GM12878 (cell line): Measurements from ENCODE around the gene LRP1B. TPM values are rescaled to one million over a fixed set of nuclear protein-coding genes. Genes with fewer than 3 reads are reported as not detected.

Experiments used
- ATAC-seq: fragments of 200-7000 bp; cut with Tn5 transposase; 3 replicates; pipeline ENCODE4 v1.9.1; 2020; ENCODE audit warnings: mild to moderate bottlenecking, moderate library complexity
- BruUV-seq: library from RNA; stranded (reverse); fragments of 400-500 nt; replicated peaks from 2 replicates; lab custom pipeline; 2021; lab: Mats Ljungman, UMichigan
- CTCF ChIA-PET: fragments of 300-600 bp; sonication (Branson Sonifier 250); formaldehyde crosslinking; extraction: SDS; loops from one replicate; lab custom pipeline; 2021; ENCODE audit warnings: inconsistent platforms; lab: Yijun Ruan, JAX
- POLR2A ChIA-PET: fragments of 350-600 bp; formaldehyde crosslinking; extraction: SDS; loops from one replicate; lab custom pipeline; 2021; ENCODE audit warnings: inconsistent platforms; lab: Charles Lee
- RAD21 ChIA-PET: fragments of 300-600 bp; sonication (Branson Sonifier 250); formaldehyde crosslinking; loops from one replicate; lab custom pipeline; 2023; ENCODE audit warnings: antibody characterized with exemption; ENCODE audit not compliant: unreplicated experiment; lab: Charles Lee
- SMC1A ChIA-PET: fragments of 300-600 bp; sonication (Branson Sonifier 250); formaldehyde crosslinking; loops from one replicate; lab custom pipeline; 2023; ENCODE audit not compliant: unreplicated experiment, uncharacterized antibody; lab: Charles Lee
- DNase-seq: peaks from one replicate; pipeline ENCODE4 v3.0.0-alpha.2; 2011; ENCODE audit warnings: low read depth, low spot score
- FAIRE-seq: peaks from 3 replicates; lab custom pipeline; 2011; peaks lifted over from hg19 to GRCh38; lab: Jason Lieb, UNC
- H2AFZ ChIP-seq: 2 replicates; pipeline ENCODE4 v1.6.0; 2011; ENCODE audit warnings: low read depth, low read length, control low read depth; ENCODE audit not compliant: control insufficient read depth
- H3K27ac ChIP-seq: 2 replicates; pipeline ENCODE4 v1.5.1; 2011; ENCODE audit warnings: control low read depth; ENCODE audit not compliant: control insufficient read depth, insufficient read depth
- H3K27me3 ChIP-seq, 2 experiments: replicated peaks in 1 of 2; 2 replicates each; pipeline versions ENCODE4 v1.6.0 to v1.6.1; 2011; ENCODE audit warnings: low read length in 1 of 2; ENCODE audit not compliant: control insufficient read depth in 2 of 2, insufficient read depth in 2 of 2
- H3K36me3 ChIP-seq, 2 experiments: 2 replicates each; pipeline ENCODE4 v1.5.1; 2011; ENCODE audit warnings: low read length in 1 of 2; ENCODE audit not compliant: control insufficient read depth in 2 of 2, insufficient read depth in 2 of 2
- H3K4me1 ChIP-seq: 2 replicates; pipeline ENCODE4 v1.6.1; 2011; ENCODE audit warnings: mild to moderate bottlenecking, low read length, moderate library complexity, mixed read lengths; ENCODE audit not compliant: control insufficient read depth, insufficient read depth
- H3K4me2 ChIP-seq: 2 replicates; pipeline ENCODE4 v1.6.0; 2011; ENCODE audit warnings: control low read depth; ENCODE audit not compliant: control insufficient read depth, insufficient read depth
- H3K4me3 ChIP-seq: fragments of 200-600 bp; sonication (generic); 2 replicates; pipeline ENCODE4 v1.5.1; 2016
- H3K79me2 ChIP-seq: 2 replicates; pipeline ENCODE4 v1.6.0; 2011; ENCODE audit warnings: low read length; ENCODE audit not compliant: control insufficient read depth, insufficient read depth
- H3K9ac ChIP-seq: 2 replicates; pipeline ENCODE4 v1.8.0; 2011; ENCODE audit warnings: low read length, control low read depth, mixed read lengths; ENCODE audit not compliant: control insufficient read depth, insufficient read depth
- H3K9me3 ChIP-seq: replicated peaks from 3 replicates; pipeline ENCODE4 v1.5.1; 2011; ENCODE audit warnings: mild to moderate bottlenecking, low read length; ENCODE audit not compliant: control insufficient read depth, insufficient read depth
- H4K20me1 ChIP-seq: 2 replicates; pipeline ENCODE4 v1.6.0; 2011; ENCODE audit not compliant: control insufficient read depth, insufficient read depth
- HDAC6 ChIP-seq: fragments of 200-600 bp; sonication (generic); IDR thresholded peaks from one replicate; pipeline ENCODE4 v1.8.0; 2017; ENCODE audit warnings: antibody characterized with exemption; ENCODE audit not compliant: unreplicated experiment
- RAD51 ChIP-seq: fragments of 450-650 bp; IDR thresholded peaks from 2 replicates; pipeline ENCODE4 v1.6.1; 2016; ENCODE audit warnings: moderate library complexity, mild to moderate bottlenecking, inconsistent platforms
- SIN3A ChIP-seq: IDR thresholded peaks from 2 replicates; pipeline ENCODE4 v1.6.1; 2012; ENCODE audit warnings: low read depth, low read length, improper control_type of control experiment
- SMC3 ChIP-seq: IDR thresholded peaks from 2 replicates; pipeline ENCODE4 v1.6.1; 2011; ENCODE audit warnings: low read length, improper control_type of control experiment, borderline replicate concordance
- TAF1 ChIP-seq: IDR thresholded peaks from 2 replicates; pipeline ENCODE4 v1.6.1; 2011; ENCODE audit warnings: mild to moderate bottlenecking, low read depth, low read length, borderline replicate concordance
- USF1 ChIP-seq: IDR thresholded peaks from 2 replicates; pipeline ENCODE4 v1.6.1; 2011; ENCODE audit warnings: borderline replicate concordance, low read depth, mild to moderate bottlenecking, moderate library complexity, mixed read lengths, low read length; ENCODE audit not compliant: insufficient read depth; ENCODE audit errors: extremely low read length
- YY1 ChIP-seq: IDR thresholded peaks from 2 replicates; pipeline ENCODE4 v1.6.1; 2011; ENCODE audit warnings: low read depth, mild to moderate bottlenecking, low read length
- WGBS: methylation state at CpG from one replicate; pipeline ENCODE4 v1.1.6; 2016; ENCODE audit warnings: low lambda C conversion rate; ENCODE audit not compliant: insufficient replicate concordance, insufficient coverage; ENCODE audit errors: missing lambda C conversion rate; 5-methylcytosine and 5-hydroxymethylcytosine counted together
- in situ Hi-C: fragments of 300-500 bp; cut with MboI; formaldehyde crosslinking; loops from 9 replicates; pipeline ENCODE4 v1.14.3; 2018; ENCODE audit warnings: mixed read lengths
- intact Hi-C: fragments of 100-400 bp; cut with micrococcal nuclease; formaldehyde crosslinking; loops from one replicate; pipeline ENCODE4 v1.14.2; 2022; ENCODE audit not compliant: unreplicated experiment
- polyA plus RNA-seq, 11 experiments: library from polyadenylated mRNA; depleted of rRNA in 4 of 11; unstranded in 6 of 11; stranded (reverse) in 5 of 11; fragments of >200 nt; fragmentation: Nextera tagmentation in 4 of 11; fragmentation: Illumina TruSeq in 1 of 11; extraction: Ambion mirVana in 4 of 11; extraction: Trizol in 1 of 11; gene quantifications; 1 replicate in 1 of 11; 2 replicates in 10 of 11; pipeline versions ENCODE4 v1.2.1 to v1.2.3, GENCODE V29; 2011 to 2016; ENCODE audit warnings: inconsistent platforms in 2 of 11, missing spikeins in 2 of 11, low read depth in 1 of 11
- total RNA-seq, 4 experiments: library from RNA; depleted of rRNA in 3 of 4; stranded (reverse); fragments of >200 nt in 3 of 4; fragmentation: Illumina TruSeq in 1 of 4; extraction: Trizol in 1 of 4; gene quantifications; 2 replicates each; pipeline versions ENCODE4 v1.2.1 to v1.2.3, GENCODE V29; 2013 to 2021

Gene LRP1B
- total and polyA plus RNA-seq, 10 of the 15 experiments (the other 5 are each of a cell fraction or from before 2014, with no cell fraction given): under 0.01 to 0.06 (median 0.03) TPM; not detected in 5

DNA sequence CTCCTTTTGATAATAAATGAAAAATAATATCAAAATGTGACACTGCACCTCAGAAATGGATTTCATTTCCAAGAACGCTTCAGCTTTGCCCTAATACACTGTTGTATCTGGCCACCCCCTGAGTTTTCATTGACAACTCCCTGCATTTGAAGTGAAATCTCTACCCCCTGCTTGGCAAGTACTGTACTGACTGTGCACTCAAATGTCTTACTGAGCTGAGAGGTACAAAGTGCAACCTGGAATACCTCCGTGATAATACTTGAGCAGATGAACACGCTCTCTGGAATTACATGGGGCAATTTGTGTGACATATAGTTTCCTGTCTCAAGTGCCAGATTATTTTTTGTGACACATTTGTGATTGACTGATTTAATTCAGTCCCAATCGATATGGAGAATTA lies 231.1 kb downstream of the LRP1B start:
- ChIA-PET SMC1A (interaction anchor here (0.9 to 1.2 kb wide), 2 partner anchors 12 to 241 kb away, joined by 3 read pairs; no protein-coding TSS in a partner anchor), RAD21 (no interaction called here), POLR2A (no interaction called here)
- no peaks in the 10 kb centered on the region for H3K4me1 ChIP-seq
- DNase-seq (no peak), FAIRE-seq (no peak), ATAC-seq (no peak)
- H2AFZ ChIP-seq: no peak overlapping the region
- WGBS: 35% methylated on average over 4 of the region's 4 CpGs
- H3K9ac ChIP-seq: no peak overlapping the region
- no peak overlapping the region for H3K4me2 ChIP-seq
- H3K27me3 ChIP-seq: no peaks in the 10 kb centered on the region
- H3K79me2 ChIP-seq: no peaks in the 10 kb centered on the region
- H3K4me3 ChIP-seq: no peak overlapping the region
- BruUV-seq: no TSS peak
- in situ Hi-C loops (no loop called here), intact Hi-C loops (no loop called here)
- H4K20me1 ChIP-seq: no peaks in the 10 kb centered on the region
- H3K9me3 ChIP-seq: no peaks in the 10 kb centered on the region
- TF ChIP-seq SIN3A: no peak
- no peak for TF ChIP-seq USF1
- TF ChIP-seq, all 136 proteins: peak for 0
- CTCF ChIA-PET: interaction anchor here (0.6 to 1.3 kb wide), 3 partner anchors 11 to 41 kb away, joined by 3 to 5 read pairs (median 3); no protein-coding TSS in a partner anchor
- H3K36me3 ChIP-seq: no peaks in the 10 kb centered on the region
- H3K27ac ChIP-seq: no peak overlapping the region

- Histone ChIP-seq H3K27me3 (no peaks in the 10 kb centered on the region), H3K9me3 (no peaks in the 10 kb centered on the region), H3K36me3 (no peaks in the 10 kb centered on the region), H3K9ac (no peak overlapping the region), H2AFZ (no peak overlapping the region), H3K79me2 (no peaks in the 10 kb centered on the region), H4K20me1 (no peaks in the 10 kb centered on the region), H3K4me1 (no peaks in the 10 kb centered on the region), H3K27ac (no peak overlapping the region), H3K4me2 (no peak overlapping the region), H3K4me3 (no peak overlapping the region)
- no TSS peak for BruUV-seq
- POLR2A ChIA-PET: no interaction called here
- in situ Hi-C loops: no loop called here
- no peak for FAIRE-seq
- CTCF ChIA-PET: no interaction called here
- TF ChIP-seq TAF1 (no peak), HDAC6 (no peak), RAD51 (no peak), SMC3 (no peak), YY1 (no peak)
- RAD21 ChIA-PET: interaction anchor here (0.6 kb wide), 1 partner anchor 1439 kb away, joined by 3 read pairs; no protein-coding TSS in a partner anchor
- no CpG with 5 or more reads among the region's 1 CpG for WGBS
- no peak for ATAC-seq
- SMC1A ChIA-PET: no interaction called here
- no peak for DNase-seq
- intact Hi-C loops: no loop called here
These were observed 241.0 kb downstream of the LRP1B start for GRCh38 chr2:141889788-141890187.
